Erythroblast (primary cell): ENCODE data around the gene MAPK4.

Source experiments
- GATA1 ChIP-seq: IDR thresholded peaks from 2 replicates; pipeline ENCODE4 v1.6.1; 2011; ENCODE audit warnings: low read depth, mild to moderate bottlenecking, control low read depth, low read length, moderate library complexity
- POLR2A ChIP-seq: IDR thresholded peaks from 2 replicates; pipeline ENCODE4 v1.6.1; 2011; ENCODE audit warnings: mild to moderate bottlenecking, low read length

GRCh38 chr18:50558157-50558556 is 1.7 kb upstream of the MAPK4 start:
- TF ChIP-seq POLR2A, result no peak
- TF ChIP-seq GATA1, result no peak
